GM23248 (cell line): Measurements from ENCODE around the gene COL15A1. TPM values are rescaled to one million over a fixed set of nuclear protein-coding genes. Genes with fewer than 3 reads are reported as not detected.
A peak's percentile ranks its signal among the peaks of the same experiment; 100 is the strongest.

Source experiments
- DNase-seq: peaks from one replicate; pipeline ENCODE4 v3.0.0-alpha.2; 2015
- H2AFZ ChIP-seq: fragments of 200-600 bp; sonication (generic); 2 replicates; pipeline ENCODE4 v1.6.1; 2016; ENCODE audit warnings: antibody characterized with exemption
- H3F3A ChIP-seq: fragments of 200-600 bp; sonication (generic); 2 replicates; pipeline ENCODE4 v1.6.1; 2016; ENCODE audit warnings: mild to moderate bottlenecking, antibody characterized with exemption, mixed run types; ENCODE audit not compliant: insufficient read depth
- H3K27ac ChIP-seq: fragments of 200-600 bp; sonication (generic); 2 replicates; pipeline ENCODE4 v1.5.1; 2016; ENCODE audit warnings: mild to moderate bottlenecking
- H3K27me3 ChIP-seq: fragments of 200-600 bp; sonication (generic); replicated peaks from 2 replicates; pipeline ENCODE4 v1.6.1; 2016; ENCODE audit warnings: mild to moderate bottlenecking; ENCODE audit not compliant: insufficient read depth
- H3K36me3 ChIP-seq: fragments of 200-600 bp; sonication (generic); 2 replicates; pipeline ENCODE4 v1.6.1; 2016; ENCODE audit warnings: low read depth, mild to moderate bottlenecking
- H3K4me1 ChIP-seq: fragments of 200-600 bp; sonication (generic); 2 replicates; pipeline ENCODE4 v1.6.1; 2016; ENCODE audit warnings: mild to moderate bottlenecking; ENCODE audit not compliant: insufficient read depth
- H3K4me2 ChIP-seq: fragments of 200-600 bp; sonication (generic); one replicate; pipeline ENCODE4 v1.6.1; 2016; ENCODE audit warnings: mild to moderate bottlenecking; ENCODE audit not compliant: unreplicated experiment
- H3K4me3 ChIP-seq: fragments of 200-600 bp; sonication (generic); 2 replicates; pipeline ENCODE4 v1.5.1; 2016; ENCODE audit warnings: mild to moderate bottlenecking
- H3K79me2 ChIP-seq: fragments of 200-600 bp; sonication (generic); 2 replicates; pipeline ENCODE4 v1.6.1; 2016; ENCODE audit warnings: mild to moderate bottlenecking; ENCODE audit not compliant: insufficient read depth
- H3K9ac ChIP-seq: fragments of 200-600 bp; sonication (generic); 2 replicates; pipeline ENCODE4 v1.6.1; 2016; ENCODE audit warnings: mild to moderate bottlenecking
- H3K9me2 ChIP-seq: fragments of 200-600 bp; sonication (generic); 2 replicates; pipeline ENCODE4 v1.6.1; 2016; ENCODE audit warnings: mixed run types, mild to moderate bottlenecking, moderate library complexity; ENCODE audit not compliant: insufficient read depth
- H3K9me3 ChIP-seq: fragments of 200-600 bp; sonication (generic); one replicate; pipeline ENCODE4 v1.6.1; 2017; ENCODE audit warnings: low read depth
- H4K20me1 ChIP-seq: fragments of 200-600 bp; sonication (generic); 2 replicates; pipeline ENCODE4 v1.6.0; 2016; ENCODE audit not compliant: insufficient read depth
- EZH2 ChIP-seq: fragments of 200-600 bp; sonication (generic); IDR thresholded peaks from 2 replicates; pipeline ENCODE4 v1.6.1; 2018; ENCODE audit warnings: antibody characterized with exemption, mild to moderate bottlenecking; ENCODE audit not compliant: insufficient read depth, poor library complexity, severe bottlenecking
- EZH2phosphoT487 ChIP-seq: fragments of 200-600 bp; sonication (generic); IDR thresholded peaks from 2 replicates; pipeline ENCODE4 v1.6.1; 2018; ENCODE audit warnings: antibody characterized with exemption, moderate library complexity, mild to moderate bottlenecking, low read depth; ENCODE audit not compliant: insufficient read depth
- WGBS, 2 experiments: methylation state at CpG; one replicate each; pipeline ENCODE4 v1.1.6; 2015 to 2017; ENCODE audit warnings: low lambda C conversion rate in 2 of 2, low coverage in 1 of 2; ENCODE audit errors: missing lambda C conversion rate in 2 of 2; 5-methylcytosine and 5-hydroxymethylcytosine counted together
- in situ Hi-C: fragments of 300-500 bp; cut with MboI; formaldehyde crosslinking; loops from 2 replicates; pipeline ENCODE4 v1.15.0; 2020
- polyA plus RNA-seq: library from polyadenylated mRNA; unstranded; fragments of >200 nt; fragmentation: Nextera tagmentation; extraction: Ambion mirVana; gene quantifications from 2 replicates; pipeline ENCODE4 v1.2.1, GENCODE V29; 2016
- total RNA-seq: library from RNA; depleted of rRNA; stranded (reverse); fragments of >200 nt; shearing (Covaris generic); gene quantifications from 2 replicates; pipeline ENCODE4 v1.2.3, GENCODE V29; 2014

The COL15A1 gene
- total and polyA plus RNA-seq, 2 experiments from 2014 or later, result 9.7 to 16.8 TPM

DNA sequence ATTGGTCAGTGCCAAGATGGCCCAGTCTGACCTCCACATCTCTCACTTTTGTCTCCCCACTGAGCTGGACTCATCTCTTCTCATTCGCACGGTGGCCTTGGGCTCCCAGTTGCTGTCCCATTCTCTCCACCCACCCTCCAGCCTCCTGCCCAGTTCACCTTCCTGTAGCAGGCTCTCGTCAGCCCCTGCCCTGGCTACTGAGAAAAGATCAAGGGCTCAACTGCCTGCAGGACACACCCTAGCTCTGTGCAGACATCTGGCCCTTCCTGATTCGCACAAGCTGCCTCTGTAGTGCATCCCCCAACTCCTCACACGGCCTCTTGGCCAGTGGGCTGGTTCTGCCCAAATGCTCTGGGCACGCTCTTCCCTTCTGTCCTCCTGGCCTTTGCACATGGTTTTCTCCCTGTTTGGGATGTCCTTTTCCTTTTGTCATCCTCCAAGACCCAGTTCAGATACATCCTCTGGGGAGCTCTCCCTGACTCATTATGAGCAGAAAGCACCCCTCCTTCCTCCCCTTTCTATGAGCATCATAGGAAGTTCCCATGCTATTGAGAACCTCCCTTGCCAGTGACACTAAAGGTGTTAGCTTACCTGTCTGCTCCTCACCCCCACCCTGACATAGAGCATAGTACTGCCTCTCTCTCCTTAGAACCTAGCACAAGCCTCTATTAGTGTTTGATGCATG, 82.7 kb downstream of the COL15A1 start:
- H3K4me2 ChIP-seq, result no peak overlapping the region
- H3K9me2 ChIP-seq, result no peaks in the 10 kb centered on the region
- H3K79me2 ChIP-seq, result no peaks in the 10 kb centered on the region
- TF ChIP-seq EZH2 (no peak), EZH2phosphoT487 (no peak)
- no peak overlapping the region for H3K27ac ChIP-seq
- H3F3A ChIP-seq, result peaks cover 25% of the 10 kb centered on the region
- DNase-seq, result no peak
- no peaks in the 10 kb centered on the region for H4K20me1 ChIP-seq
- no peak overlapping the region for H3K9ac ChIP-seq
- no peak overlapping the region for H2AFZ ChIP-seq
- H3K9me3 ChIP-seq, result no peaks in the 10 kb centered on the region
- WGBS, 2 experiments, result 83 to 90% methylated on average over 6 of the region's 6 CpGs
- no peaks in the 10 kb centered on the region for H3K36me3 ChIP-seq
- peaks cover 29% of the 10 kb centered on the region for H3K4me1 ChIP-seq
- no peaks in the 10 kb centered on the region for H3K27me3 ChIP-seq
- in situ Hi-C loops, result no loop called here
- no peak overlapping the region for H3K4me3 ChIP-seq

DNA sequence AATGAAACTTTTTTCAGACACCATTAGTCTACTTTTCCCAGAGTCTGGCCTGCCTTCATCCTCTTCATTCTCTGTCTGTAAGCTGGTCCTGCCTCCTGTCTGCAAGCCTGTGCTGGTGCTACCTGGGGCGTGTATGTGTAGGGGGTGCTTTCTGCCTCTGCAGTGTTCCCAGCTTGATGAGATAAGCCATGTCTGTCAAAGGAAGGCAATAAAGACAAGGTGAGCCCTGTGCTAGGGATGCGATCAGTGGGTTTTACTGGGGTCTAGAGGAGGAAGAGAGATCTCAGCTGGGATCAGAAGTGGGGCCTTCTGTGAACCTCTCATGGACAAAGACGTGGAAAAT, 83.2 kb downstream of the COL15A1 start:
- Histone ChIP-seq H3K27ac (no peak overlapping the region), H3K4me2 (no peak overlapping the region), H3K27me3 (no peaks in the 10 kb centered on the region), H3K9me2 (no peaks in the 10 kb centered on the region), H3K9me3 (no peaks in the 10 kb centered on the region), H2AFZ (no peak overlapping the region), H3K36me3 (no peaks in the 10 kb centered on the region), H3K4me1 (peaks cover 29% of the 10 kb centered on the region), H3K79me2 (no peaks in the 10 kb centered on the region), H4K20me1 (no peaks in the 10 kb centered on the region), H3K4me3 (no peak overlapping the region), H3F3A (peaks cover 26% of the 10 kb centered on the region), H3K9ac (no peak overlapping the region)
- no peak for DNase-seq
- TF ChIP-seq EZH2phosphoT487 (no peak), EZH2 (no peak)
- WGBS, 2 experiments, result 80 to 85% methylated on average over 3 of the region's 3 CpGs
- in situ Hi-C loops, result no loop called here

DNA sequence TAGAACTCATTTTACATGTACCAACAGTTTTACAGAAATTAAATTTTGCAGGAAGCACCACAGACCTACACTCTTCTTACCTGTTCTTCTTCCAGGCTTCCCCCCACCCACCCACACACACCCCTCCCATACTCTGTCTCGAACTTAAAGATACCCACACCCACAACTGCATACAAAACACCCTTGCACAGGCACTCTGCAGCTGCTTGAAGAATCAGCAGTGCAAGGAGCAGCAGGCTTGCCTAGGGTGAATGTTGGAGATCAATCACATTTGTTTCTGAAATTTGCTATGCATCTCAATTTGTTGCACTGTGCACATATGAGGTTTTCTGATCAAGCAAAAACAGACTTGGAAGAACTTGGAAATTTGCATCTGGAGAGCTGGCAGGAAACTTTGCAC, 83.7 kb downstream of the COL15A1 start:
- DNase-seq, result no peak
- 56 to 67% methylated on average over 1 of the region's 1 CpG for WGBS, 2 experiments
- Histone ChIP-seq H3K9ac (no peak overlapping the region), H3K9me3 (no peaks in the 10 kb centered on the region), H2AFZ (no peak overlapping the region), H3K79me2 (no peaks in the 10 kb centered on the region), H3K27ac (no peak overlapping the region), H3F3A (peaks cover 26% of the 10 kb centered on the region), H3K4me1 (peaks cover 29% of the 10 kb centered on the region), H3K36me3 (no peaks in the 10 kb centered on the region), H3K4me3 (no peak overlapping the region), H3K9me2 (no peaks in the 10 kb centered on the region), H3K27me3 (no peaks in the 10 kb centered on the region), H4K20me1 (no peaks in the 10 kb centered on the region), H3K4me2 (no peak overlapping the region)
- in situ Hi-C loops, result no loop called here
- no peak for TF ChIP-seq EZH2phosphoT487
- no peak for TF ChIP-seq EZH2

DNA sequence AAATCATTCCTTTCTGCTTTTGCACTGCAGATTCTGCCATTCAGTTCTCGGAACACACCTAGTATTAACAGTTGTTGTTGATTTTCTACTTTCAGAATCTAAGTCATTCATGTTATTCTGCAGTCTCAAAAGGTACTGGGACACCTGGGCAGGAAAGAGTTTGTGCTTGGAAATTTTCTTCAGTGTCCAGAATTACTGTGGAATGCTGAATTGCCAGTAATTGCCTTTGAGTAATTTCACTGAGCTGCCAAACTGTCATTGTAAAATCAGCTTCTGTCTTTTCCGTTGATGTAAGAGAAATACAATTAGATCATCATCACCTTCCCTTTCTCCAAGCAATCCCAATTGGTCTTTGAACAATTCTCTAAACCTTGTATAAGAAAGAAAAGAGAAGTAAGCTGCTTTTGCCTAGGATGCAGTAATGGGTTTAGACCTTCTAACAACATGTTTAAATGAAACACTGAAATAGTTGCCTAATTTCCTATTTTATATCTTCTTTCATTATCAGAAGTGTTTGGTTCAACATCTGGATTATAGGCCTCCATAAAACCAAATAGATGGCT, 85.5 kb downstream of the COL15A1 start:
- no peak overlapping the region for H2AFZ ChIP-seq
- H3K9me2 ChIP-seq, result no peaks in the 10 kb centered on the region
- peak overlapping the region; percentile 77 for H3K27ac ChIP-seq
- no peaks in the 10 kb centered on the region for H4K20me1 ChIP-seq
- peaks cover 29% of the 10 kb centered on the region for H3K4me1 ChIP-seq
- H3K9ac ChIP-seq, result peak overlapping the region; percentile 32; the same call in 1 of the 2 replicates
- in situ Hi-C loops, result no loop called here
- no peaks in the 10 kb centered on the region for H3K36me3 ChIP-seq
- no peak for DNase-seq
- 43 to 63% methylated on average over 2 of the region's 2 CpGs for WGBS, 2 experiments
- no peaks in the 10 kb centered on the region for H3K9me3 ChIP-seq
- H3F3A ChIP-seq, result peaks cover 31% of the 10 kb centered on the region
- H3K4me2 ChIP-seq, result peak overlapping the region; percentile 0
- no peak overlapping the region for H3K4me3 ChIP-seq
- no peaks in the 10 kb centered on the region for H3K27me3 ChIP-seq
- no peak for TF ChIP-seq EZH2phosphoT487
- no peak for TF ChIP-seq EZH2
- H3K79me2 ChIP-seq, result no peaks in the 10 kb centered on the region
